Measurements from ENCODE around the gene ELL.

Gene ELL

DNA sequence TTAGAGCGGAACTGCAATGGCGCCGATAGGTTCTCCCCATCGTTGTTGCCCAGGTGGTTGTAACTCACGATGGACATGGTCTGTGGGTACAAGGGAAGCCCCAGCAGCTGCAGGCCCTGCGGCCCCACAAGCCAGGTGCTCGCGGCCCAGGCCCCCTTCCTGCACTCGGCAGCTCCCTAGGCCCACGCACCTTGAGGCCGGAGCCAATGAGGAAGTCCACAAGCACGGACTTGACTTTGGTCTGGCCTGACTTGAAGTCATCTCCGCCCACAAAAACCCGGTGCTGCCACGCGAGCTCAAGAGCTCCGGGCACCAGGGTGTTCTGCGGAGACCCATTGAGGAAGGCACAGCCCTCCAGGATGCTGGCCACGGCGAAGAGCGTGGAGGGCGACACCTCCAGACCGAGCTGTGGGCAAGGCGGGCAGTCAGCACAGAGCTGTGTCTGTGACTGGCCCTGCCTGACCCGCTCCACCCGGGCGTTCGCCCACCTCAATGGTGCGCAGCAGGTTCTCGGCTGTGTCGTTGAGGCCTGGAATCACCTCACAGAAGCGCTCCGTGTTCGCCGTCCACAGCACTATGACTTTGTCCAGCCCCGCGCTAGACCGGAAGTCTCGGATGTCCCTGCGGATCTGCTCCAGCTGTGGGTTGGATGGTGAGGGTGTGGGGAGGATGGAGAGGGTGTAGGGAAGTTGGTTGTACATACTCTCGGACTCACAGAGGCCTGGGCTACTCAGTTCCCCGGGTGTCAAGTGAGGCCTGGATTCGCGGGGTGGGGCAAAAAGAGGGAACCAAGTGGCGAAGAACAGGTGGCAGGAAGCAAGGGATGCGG lies 85.8 kb downstream of the ELL start:
- in situ Hi-C loops (cut with MboI; ENCODE audit: low sequenced_read_pairs) = no loop called here

GRCh38 chr19:18435178-18435841 lies 86.6 kb downstream of the ELL start:
- in situ Hi-C loops (cut with MboI; ENCODE audit: low sequenced_read_pairs) = no loop called here

DNA sequence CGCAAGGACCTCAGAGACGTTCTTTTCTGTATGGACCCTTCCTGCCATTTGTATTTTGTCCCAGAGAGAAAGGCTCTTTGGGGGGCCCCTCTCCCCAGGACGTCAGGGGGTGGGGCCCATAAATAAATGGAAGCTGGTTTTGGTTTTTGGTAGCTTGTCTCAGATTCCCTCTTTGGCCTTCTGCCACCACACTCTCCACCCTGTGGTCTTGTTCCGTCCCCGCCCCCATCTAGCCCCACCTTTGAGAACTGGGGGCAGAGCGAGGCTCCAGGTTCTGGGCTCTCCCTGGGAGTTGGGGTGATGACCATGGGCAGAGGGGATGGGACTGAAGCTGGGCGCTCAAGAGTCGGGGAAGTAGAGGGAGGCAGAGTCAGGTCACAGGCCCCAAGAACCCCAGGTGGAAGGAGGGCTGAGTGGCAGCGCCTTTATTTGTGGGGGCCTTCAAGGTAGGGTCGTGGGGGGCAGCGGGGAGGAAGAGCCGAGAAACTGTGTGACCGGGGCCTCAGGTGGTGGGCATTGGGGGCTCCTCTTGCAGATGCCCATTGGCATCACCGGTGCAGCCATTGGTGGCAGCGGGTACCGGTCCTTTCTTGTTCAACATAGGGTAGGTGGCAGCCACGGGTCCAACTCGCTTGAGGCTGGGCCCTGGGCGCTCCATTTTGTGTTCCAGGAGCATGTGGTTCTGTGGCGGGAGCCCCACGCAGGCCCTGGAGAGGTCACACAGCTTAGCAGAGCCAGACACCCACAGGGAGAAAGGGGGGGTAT lies 87.3 kb downstream of the ELL start:
- in situ Hi-C loops (cut with MboI; ENCODE audit: low sequenced_read_pairs) = no loop called here

DNA sequence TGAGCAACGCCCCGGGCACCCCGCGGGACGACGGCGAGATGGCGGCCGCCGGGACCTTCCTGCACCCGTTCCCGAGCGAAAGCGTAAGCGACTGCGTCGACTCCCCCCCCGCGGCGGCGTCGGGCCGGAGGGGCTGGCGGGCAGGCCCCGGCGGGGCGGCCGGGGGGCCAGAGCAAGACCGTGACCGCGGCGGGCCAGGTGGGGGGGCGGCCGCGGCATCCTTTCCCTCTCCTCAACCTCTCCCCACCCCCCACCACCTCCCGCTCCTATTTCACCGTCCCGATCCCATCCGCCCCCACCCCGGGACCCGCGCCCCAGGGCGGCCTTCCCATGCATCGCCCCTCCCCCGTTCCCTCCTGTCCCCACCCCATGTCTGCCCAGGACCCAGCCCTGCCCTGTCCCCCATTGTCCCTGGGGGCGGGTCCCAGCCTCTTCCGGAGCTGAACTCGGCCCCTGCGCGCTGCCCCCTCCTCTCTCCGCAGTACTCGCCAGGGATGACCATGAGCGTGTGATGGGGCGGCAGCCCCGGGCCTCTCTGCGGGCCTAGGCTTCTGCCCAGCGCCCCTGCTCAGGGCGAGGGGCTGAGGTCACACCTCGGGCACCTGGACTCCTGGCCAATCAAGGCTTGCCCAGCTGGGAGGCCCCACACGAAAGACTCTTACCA lies 88.0 kb downstream of the ELL start:
- in situ Hi-C loops (cut with MboI; ENCODE audit: low sequenced_read_pairs) = no loop called here

- in situ Hi-C loops (cut with MboI; ENCODE audit: low sequenced_read_pairs) = no loop called here
Observed at GRCh38 chr19:18433015-18433691, 88.7 kb downstream of the ELL start.

DNA sequence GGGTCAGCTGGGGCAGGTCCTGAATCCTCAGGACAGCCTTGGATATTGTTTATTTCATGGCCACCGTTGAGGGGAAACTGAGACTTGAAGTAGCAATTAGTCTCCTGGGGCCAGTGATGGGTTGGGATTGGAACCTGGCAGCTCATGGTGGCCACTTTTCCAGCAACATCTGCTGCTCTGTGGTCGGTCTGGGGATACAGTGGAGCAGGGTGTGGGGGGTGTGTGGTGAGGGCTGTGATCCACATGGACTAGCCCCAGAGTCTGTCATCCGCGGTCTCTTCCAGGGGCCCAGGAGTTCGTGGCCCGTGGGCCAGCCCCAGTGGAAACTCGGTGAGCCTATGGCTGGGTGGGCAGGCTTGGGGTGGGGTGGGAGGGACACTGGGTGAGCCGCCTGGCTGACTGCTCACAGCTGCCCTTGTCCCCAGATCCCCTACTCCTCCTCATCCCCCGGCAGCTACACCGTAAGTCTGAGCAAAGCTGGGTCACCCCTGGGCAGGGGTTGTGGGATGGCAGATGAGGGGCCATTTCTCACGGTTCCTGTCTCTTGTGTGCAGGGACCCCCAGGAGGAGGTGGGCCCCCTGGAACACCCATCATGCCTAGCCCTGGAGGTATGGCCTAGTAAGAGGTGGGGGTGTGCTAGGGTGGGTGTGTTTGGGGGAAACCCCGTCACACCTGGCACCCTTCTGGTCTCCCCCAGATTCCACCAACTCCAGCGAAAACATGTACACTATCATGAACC lies 89.4 kb downstream of the ELL start:
- in situ Hi-C loops (cut with MboI; ENCODE audit: low sequenced_read_pairs) = no loop called here

- in situ Hi-C loops (cut with MboI; ENCODE audit: low sequenced_read_pairs) = no loop called here
Observed at GRCh38 chr19:18431351-18432197, 90.3 kb downstream of the ELL start.

DNA sequence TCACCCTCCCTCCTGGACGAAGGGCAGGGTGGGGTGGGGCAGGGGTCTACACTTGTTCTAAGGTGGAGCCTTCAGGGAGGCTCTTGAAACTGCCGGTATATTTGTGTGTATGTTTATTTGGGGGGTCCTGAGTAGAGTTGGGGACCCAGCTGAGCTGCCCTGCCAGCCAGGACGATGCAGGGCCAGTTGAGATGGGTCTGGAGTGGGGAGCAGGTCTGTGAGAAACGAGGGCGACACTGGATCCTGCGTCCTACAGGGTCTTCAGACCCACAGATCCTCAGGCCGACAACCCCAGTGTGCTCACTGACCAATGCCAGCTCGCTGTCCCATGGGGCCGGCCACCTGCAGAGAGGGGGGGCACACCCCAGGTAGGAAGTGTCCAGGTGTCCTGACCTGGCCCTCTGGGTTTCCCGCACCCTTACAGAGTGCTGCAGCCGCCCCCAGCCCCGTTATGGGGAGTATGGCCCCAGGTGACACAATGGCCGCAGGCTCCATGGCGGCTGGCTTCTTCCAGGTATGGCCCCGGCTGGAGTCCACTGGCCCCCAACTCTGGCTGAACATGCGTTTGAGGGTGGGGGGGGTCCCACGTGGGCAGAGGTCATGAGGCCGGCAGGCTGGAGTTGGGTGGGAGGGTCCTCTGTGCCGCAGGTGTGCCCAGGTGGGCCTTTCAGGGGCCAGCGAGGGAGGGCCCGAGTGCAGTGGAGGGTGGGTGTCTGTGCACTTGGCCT lies 91.3 kb downstream of the ELL start:
- in situ Hi-C loops (cut with MboI; ENCODE audit: low sequenced_read_pairs) = no loop called here

DNA sequence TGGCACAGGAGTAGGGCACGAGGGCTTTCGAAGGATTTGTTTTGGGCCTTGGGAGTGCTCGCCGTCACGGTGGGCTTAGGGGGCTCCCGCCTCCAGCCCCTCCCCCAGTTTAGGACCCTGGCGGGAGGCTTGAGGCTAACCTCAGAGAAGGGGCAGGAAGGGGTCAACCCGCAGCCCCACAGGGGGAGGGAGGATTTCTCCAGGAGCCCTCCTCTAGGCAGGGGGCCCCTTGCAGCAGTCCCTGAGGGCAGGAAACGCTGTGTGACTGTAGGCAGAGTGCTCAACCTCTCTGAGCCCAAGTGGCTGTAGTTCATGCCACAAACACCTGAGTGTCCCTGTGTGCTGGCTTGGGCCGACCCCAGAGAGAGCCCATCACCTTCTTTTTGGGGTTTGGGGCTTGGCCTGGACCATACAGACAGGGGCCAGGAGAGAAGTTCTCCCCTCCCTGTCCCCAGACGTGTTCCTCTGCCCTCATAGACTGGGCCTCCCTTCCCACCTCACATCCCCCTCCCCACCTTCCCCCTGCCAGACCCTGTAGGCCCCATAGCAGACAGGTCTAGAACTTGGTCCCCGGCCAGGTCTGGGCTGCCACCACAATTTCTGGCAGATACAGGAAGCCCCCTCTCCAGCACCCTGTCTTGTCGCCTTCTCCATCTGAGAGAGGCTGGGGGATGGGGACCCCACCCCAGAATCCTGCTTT lies 92.0 kb downstream of the ELL start:
- in situ Hi-C loops (cut with MboI; ENCODE audit: low sequenced_read_pairs) = no loop called here

GRCh38 chr19:18428787-18429674 lies 92.8 kb downstream of the ELL start:
- in situ Hi-C loops (cut with MboI; ENCODE audit: low sequenced_read_pairs) = no loop called here

DNA sequence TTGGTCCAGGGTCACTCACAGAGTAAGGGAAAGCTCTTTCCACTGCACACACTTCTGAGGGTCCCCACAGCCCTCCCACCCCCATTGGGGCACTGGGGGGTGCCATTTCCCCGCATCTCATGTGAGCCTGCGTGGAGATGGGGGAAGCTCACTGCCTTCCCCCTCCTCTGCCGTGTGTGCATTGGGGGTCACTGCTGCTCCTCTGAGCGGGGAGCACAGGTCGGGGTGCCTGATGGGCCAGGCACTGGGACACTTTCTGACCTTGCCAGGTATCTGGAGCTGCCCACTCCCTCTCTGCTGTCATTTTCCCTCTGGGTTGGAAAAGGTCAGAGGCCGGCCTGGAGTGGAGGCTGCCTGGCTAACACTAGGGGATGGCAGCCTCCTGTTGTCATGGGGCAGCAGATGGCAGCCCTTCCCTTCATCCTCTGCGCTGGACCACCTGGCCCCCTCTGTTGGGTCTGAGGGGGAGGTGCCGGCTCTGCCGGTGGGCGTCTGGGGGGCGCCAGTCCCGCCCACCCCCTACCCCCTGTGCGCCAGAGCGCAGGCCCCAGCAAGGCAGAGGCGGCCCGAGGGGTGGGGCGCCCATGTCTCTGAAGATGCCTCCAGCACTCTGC lies 93.6 kb downstream of the ELL start:
- in situ Hi-C loops (cut with MboI; ENCODE audit: low sequenced_read_pairs) = no loop called here

GRCh38 chr19:18427743-18428113 lies 94.1 kb downstream of the ELL start:
- in situ Hi-C loops (cut with MboI; ENCODE audit: low sequenced_read_pairs) = no loop called here

- in situ Hi-C loops (cut with MboI; ENCODE audit: low sequenced_read_pairs) = no loop called here
Observed at GRCh38 chr19:18427080-18427742, 94.7 kb downstream of the ELL start.

DNA sequence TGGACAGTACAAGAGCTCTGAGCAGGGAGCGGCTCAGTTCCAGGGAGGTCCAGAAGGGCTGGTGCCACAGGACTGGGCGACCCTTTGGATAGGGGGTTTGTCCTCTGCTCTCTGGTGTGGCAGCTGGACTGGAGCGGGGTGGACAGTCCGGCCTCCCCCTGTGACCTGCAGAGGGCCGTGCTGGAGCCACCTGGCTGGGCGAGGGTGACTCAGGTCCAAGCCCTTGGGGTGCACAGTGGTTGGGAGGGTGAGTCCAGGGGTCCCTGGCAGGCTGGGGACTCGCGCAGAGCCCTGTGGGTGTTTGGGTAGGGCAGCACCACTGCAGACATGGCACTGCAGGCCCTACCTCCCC lies 95.5 kb downstream of the ELL start:
- in situ Hi-C loops (cut with MboI; ENCODE audit: low sequenced_read_pairs) = no loop called here

GRCh38 chr19:18425515-18426415 lies 96.1 kb downstream of the ELL start:
- in situ Hi-C loops (cut with MboI; ENCODE audit: low sequenced_read_pairs) = no loop called here
